HCT116 (cell line): ENCODE measurements around the gene TTC27.

ENCODE experiments used
- ATF3 ChIP-seq: IDR thresholded peaks from 2 replicates; pipeline ENCODE4 v1.6.1; 2012
- CTCF ChIP-seq, 3 experiments: fragments of 200-600 bp in 1 of 3; sonication (generic) in 1 of 3; IDR thresholded peaks in 2 of 3; conservative IDR thresholded peaks in 1 of 3; 2 replicates each; pipeline ENCODE4 v1.5.1; 2012 to 2017; ENCODE audit warnings: low read depth in 2 of 3, low read length in 2 of 3, antibody characterized with exemption in 1 of 3, borderline replicate concordance in 1 of 3, control low read depth in 1 of 3, mild to moderate bottlenecking in 1 of 3, mixed read lengths in 1 of 3, mixed run types in 1 of 3, moderate library complexity in 1 of 3; ENCODE audit not compliant: insufficient read depth in 1 of 3
- EZH2 ChIP-seq: fragments of 200-600 bp; sonication (generic); IDR thresholded peaks from 2 replicates; pipeline ENCODE4 v1.6.1; 2017; ENCODE audit warnings: antibody characterized with exemption, mixed run types
- POLR2A ChIP-seq: IDR thresholded peaks from 2 replicates; pipeline ENCODE4 v1.7.0; 2011; ENCODE audit warnings: borderline replicate concordance; ENCODE audit not compliant: insufficient read depth, insufficient read length; ENCODE audit errors: extremely low read depth
- POLR2AphosphoS5 ChIP-seq: IDR thresholded peaks from 2 replicates; pipeline ENCODE4 v1.6.1; 2011; ENCODE audit warnings: mild to moderate bottlenecking, low read depth, low read length, moderate library complexity
- REST ChIP-seq: IDR thresholded peaks from 2 replicates; pipeline ENCODE4 v1.6.1; 2012; ENCODE audit warnings: low read depth

GRCh38 chr2:32851777-32852439 is 224.1 kb downstream of the TTC27 start:
- no peak for TF ChIP-seq EZH2
- TF ChIP-seq CTCF (IDR thresholded peaks at IDR 0.05 in 2 of 3, conservative IDR thresholded peaks at IDR 0.05 in 1 of 3; ENCODE audit: borderline replicate concordance in 1 of 3, insufficient read depth in 1 of 3, low read depth in 2 of 3, low read length in 2 of 3) = no peak
- no peak for TF ChIP-seq REST
- TF ChIP-seq ATF3 = no peak
- no peak for TF ChIP-seq POLR2A
- TF ChIP-seq POLR2AphosphoS5 = no peak
